GM19452 (cell line): ENCODE results near the gene SLC6A18.
"Not testable (repeated sequence)": the region's sequence is repeated elsewhere in the genome, so short reads cannot be mapped to it uniquely, and the experiment has no call there.

Source experiments
- ATAC-seq: cut with Tn5 transposase; IDR thresholded peaks from one replicate; pipeline ENCODE4 v1.9.1; 2021; ENCODE audit not compliant: unreplicated experiment

SLC6A18 gene

DNA sequence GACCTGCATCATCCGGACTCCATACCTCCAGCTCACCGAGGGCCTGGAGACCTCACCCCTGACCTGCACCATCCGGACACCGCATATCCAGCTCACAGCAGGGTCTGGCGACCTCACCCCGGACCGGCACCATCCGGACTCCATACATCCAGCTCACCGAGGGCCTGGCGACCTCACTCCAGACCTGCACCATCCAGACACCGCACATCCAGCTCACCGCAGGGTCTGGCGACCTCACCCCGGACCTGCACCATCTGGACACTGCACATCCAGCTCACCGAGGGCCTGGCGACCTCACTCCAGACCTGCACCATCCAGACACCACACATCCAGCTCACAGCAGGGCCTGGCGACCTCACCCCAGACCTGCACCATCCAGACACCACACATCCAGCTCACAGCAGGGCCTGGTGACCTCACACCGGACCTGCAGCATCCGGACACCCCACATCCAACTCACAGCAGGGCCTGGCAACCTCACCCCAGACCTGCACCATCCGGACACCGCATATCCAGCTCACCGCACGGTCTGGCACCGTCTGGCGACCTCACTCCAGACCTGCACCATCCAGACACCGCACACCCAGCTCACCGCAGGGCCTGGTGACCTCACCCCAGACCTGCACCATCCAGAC lies 59.3 kb downstream of the SLC6A18 start:
- ATAC-seq: not testable (repeated sequence)

DNA sequence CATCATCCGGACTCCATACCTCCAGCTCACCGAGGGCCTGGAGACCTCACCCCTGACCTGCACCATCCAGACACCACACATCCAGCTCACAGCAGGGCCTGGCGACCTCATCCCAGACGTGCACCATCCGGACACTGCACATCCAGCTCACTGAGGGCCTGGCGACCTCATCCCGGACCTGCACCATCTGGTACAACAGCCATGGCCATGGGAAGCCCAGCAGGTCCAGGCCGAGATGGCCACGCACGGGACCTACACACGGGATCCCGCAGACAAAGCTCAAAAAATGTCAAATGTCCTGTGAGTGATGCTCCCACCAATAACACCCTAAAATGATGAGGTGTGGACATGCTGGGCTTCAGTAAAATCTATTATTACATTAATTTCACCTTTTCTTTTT lies 60.0 kb downstream of the SLC6A18 start:
- ATAC-seq: no peak

DNA sequence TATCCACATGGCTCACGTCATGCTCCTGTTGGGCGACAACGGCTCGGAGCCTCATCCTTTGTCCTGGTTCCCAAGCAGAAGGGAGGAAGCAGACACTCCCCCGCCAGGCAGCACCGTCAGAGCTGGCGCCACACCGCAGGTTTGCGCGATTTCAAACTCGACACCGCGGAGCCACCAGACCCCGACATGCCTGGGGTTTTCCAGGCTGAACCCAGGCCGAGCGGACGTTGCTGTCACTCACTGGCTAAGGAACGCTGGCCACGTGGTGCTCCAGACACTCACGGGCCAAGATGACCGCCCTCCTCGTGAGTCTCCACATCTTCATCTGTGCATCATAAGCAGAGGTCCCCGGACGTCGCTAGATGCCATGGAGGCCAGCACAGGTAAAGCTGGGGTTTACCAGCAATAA lies 60.7 kb downstream of the SLC6A18 start:
- ATAC-seq: no peak

DNA sequence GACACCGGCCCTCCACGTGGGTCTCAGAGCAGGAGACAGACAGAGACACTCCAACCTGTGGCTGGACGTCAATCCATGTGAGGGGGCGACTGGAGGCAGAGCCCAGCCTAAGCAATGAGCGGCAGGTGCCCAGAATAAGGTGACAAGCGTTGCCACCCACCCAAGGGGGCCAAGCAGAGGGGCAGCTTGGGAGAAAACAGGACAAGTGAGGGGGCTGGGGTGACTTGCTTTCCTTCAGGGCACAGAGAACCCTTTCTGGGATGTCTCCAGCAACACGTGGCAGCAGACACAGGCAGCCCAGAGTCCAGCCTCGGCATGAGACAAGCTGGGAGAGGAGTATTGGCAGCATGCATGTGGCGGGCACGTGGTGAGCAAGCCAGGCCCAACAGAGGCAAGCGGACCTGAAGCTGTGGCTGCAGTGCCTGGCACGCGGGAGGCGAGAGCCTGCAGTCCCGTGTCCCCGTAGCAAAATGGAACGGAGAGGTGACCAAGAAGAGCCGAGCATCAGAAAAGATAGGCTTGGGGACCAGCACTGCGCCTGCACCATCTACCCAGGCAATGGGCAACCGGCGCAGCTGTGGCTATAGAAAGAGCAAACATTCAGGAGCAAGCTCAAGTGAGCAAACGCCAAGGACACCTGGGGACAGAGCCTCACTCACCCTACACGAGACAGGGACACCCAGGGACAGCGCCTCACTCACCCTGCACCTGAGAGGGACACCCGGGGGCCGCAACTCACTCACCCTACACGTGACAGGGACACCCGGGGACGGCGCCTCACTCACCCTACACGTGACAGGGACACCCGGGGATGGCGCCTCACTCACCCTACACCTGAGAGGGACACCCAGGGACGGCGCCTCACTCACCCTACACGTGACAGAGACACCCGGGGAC lies 63.5 kb downstream of the SLC6A18 start:
- no peak for ATAC-seq

DNA sequence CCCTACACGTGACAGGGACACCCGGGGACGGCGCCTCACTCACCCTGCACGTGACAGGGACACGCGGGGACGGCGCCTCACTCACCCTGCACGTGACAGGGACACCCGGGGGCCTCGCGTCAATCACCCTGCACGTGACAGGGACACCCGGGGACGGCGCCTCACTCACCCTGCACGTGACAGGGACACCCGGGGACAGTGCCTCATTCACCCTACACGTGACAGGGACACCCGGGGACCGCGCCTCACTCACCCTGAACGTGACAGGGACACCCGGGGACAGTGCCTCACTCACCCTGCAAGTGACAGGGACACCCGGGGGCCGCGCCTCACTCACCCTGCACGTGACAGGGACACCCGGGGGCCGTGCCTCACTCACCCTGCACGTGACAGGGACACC lies 64.4 kb downstream of the SLC6A18 start:
- not testable (repeated sequence) for ATAC-seq

DNA sequence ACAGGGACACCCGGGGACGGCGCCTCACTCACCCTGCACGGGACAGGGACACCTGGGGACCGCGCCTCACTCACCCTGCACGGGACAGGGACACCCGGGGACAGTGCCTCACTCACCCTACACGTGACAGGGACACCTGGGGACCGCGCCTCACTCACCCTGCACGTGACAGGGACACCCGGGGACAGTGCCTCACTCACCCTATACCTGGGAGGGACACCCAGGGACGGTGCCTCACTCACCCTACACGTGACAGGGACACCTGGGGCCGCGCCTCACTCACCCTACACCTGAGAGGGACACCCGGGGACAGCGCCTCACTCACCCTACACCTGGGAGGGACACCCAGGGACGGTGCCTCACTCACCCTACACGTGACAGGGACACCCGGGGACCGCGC lies 65.8 kb downstream of the SLC6A18 start:
- not testable (repeated sequence) for ATAC-seq

DNA sequence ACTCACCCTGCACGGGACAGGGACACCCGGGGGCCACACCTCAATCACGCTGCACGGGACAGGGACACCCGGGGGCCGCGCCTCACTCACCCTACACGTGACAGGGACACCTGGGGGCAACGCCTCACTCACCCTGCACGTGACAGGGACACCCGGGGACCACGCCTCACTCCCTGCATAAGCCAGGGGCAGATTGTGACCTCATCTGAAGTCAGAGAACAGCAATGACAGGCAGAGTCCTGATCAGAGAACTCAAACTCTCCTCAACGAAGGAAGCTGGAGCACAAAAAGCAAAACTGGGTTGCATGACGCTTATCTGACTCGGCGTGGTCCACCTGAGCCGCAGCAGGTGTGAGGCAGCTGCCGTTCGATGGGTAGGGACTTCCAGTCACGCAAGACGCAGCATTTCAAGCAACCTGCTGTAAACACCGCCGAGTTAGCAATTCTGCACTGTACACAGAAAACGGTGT lies 66.5 kb downstream of the SLC6A18 start:
- no peak for ATAC-seq

DNA sequence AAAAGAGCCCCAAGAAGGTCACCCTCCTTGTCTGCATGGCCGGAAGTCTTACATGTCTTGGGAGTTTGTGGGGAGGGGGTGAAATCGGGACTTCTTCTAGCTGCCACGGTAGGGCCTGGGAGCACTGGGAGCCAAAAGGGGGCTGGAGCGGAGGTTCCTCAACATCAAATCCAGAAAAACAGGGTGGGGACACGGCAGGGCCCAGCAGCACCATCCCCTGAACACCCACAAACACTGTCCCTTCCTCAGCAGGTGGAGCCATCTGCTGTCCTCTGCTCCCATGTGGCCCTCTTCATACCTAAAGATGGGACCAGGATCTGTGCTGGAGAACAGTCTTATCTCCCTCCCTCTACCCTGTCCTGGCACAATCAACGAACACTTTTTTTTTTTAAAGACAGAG lies 67.0 kb downstream of the SLC6A18 start:
- no peak for ATAC-seq

DNA sequence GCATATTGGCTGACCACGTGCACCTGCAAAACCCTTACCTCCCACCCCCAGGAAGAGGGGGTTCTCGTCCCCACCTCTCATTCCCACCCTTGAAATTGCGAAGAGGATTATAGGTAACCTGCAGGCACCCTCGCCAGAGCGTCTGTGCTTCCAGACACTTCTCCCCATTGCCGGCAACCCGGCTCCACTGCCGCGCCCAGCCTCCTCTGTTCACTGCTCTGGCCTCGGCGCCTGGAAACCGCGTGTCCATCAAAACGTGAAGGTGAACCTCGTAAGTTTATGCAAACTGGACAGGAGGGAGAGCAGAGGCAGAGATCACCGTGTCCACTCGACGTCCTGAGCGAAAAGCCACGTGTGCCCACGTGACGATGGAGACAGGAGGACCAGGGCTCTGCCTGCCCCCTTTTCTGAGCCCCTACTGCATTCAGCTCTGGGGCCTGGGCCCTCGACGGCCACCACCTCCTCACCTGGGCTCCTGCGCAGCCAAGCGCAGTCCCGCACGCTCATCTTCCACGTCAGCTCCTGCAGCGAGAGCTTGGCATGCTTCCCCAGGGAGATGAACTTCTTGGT lies 67.8 kb downstream of the SLC6A18 start:
- ATAC-seq: no peak

DNA sequence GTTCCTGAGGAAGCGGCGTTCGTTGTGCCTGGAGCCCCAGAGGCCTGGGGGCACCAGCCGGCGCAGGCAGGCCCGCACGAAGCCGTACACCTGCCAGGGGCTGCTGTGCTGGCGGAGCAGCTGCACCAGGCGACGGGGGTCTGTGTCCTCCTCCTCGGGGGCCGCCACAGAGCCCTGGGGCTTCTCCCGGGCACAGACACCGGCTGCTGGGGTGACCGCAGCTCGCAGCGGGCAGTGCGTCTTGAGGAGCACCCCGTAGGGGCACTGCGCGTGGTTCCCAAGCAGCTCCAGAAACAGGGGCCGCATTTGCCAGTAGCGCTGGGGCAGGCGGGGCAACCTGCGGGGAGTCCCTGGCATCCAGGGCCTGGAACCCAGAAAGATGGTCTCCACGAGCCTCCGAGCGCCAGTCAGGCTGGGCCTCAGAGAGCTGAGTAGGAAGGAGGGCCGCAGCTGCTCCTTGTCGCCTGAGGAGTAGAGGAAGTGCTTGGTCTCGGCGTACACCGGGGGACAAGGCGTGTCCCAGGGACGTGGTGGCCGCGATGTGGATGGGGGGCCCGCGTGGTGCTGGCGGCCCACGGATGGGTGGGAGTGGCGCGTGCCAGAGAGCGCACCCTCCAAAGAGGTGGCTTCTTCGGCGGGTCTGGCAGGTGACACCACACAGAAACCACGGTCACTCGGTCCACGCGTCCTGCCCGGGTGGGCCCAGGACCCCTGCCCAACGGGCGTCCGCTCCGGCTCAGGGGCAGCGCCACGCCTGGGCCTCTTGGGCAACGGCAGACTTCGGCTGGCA lies 68.4 kb downstream of the SLC6A18 start:
- ATAC-seq: no peak

DNA sequence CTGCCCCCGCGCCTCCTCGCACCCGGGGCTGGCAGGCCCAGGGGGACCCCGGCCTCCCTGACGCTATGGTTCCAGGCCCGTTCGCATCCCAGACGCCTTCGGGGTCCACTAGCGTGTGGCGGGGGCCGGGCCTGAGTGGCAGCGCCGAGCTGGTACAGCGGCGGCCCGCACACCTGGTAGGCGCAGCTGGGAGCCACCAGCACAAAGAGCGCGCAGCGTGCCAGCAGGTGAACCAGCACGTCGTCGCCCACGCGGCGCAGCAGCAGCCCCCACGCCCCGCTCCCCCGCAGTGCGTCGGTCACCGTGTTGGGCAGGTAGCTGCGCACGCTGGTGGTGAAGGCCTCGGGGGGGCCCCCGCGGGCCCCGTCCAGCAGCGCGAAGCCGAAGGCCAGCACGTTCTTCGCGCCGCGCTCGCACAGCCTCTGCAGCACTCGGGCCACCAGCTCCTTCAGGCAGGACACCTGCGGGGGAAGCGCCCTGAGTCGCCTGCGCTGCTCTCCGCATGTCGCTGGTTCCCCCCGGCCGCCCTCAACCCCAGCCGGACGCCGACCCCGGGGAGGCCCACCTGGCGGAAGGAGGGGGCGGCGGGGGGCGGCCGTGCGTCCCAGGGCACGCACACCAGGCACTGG lies 69.1 kb downstream of the SLC6A18 start:
- ATAC-seq: no peak

DNA sequence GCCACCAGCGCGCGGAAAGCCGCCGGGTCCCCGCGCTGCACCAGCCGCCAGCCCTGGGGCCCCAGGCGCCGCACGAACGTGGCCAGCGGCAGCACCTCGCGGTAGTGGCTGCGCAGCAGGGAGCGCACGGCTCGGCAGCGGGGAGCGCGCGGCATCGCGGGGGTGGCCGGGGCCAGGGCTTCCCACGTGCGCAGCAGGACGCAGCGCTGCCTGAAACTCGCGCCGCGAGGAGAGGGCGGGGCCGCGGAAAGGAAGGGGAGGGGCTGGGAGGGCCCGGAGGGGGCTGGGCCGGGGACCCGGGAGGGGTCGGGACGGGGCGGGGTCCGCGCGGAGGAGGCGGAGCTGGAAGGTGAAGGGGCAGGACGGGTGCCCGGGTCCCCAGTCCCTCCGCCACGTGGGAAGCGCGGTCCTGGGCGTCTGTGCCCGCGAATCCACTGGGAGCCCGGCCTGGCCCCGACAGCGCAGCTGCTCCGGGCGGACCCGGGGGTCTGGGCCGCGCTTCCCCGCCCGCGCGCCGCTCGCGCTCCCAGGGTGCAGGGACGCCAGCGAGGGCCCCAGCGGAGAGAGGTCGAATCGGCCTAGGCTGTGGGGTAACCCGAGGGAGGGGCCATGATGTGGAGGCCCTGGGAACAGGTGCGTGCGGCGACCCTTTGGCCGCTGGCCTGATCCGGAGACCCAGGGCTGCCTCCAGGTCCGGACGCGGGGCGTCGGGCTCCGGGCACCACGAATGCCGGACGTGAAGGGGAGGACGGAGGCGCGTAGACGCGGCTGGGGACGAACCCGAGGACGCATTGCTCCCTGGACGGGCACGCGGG lies 69.9 kb downstream of the SLC6A18 start, which contains the start of gene TERT:
Gene TERT (minus strand): TSS at position 234 of the 815 bp plus-strand sequence. CDS start 79 bp downstream, at position 155.
- ATAC-seq: no peak

DNA sequence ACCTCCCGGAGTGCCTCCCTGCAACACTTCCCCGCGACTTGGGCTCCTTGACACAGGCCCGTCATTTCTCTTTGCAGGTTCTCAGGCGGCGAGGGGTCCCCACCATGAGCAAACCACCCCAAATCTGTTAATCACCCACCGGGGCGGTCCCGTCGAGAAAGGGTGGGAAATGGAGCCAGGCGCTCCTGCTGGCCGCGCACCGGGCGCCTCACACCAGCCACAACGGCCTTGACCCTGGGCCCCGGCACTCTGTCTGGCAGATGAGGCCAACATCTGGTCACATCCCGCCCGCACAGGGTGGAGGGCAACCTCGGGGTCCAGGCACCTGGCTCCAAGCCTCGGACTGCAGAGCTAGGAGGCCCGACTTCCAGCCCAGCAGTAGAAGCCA lies 70.5 kb downstream of the SLC6A18 start:
- no peak for ATAC-seq
